Activated CD4-positive, alpha-beta T cell treated with anti-CD3 and anti-CD28 coated beads, Interleukin-2, Interleukin-6, amounts not matched to agents 100 ng/mL and 50 ng/mL, durations not matched to agents 16 hours and 8 hours (primary cell): ENCODE results near the gene ERLIN1.
A peak's percentile ranks its signal among the peaks of the same experiment; 100 is the strongest.

Source experiments
- DNase-seq: peaks from one replicate; pipeline ENCODE4 v3.0.0-alpha.2; 2020

The ERLIN1 gene

GRCh38 chr10:100168313-100168643 is 17.6 kb downstream of the ERLIN1 start:
- DNase-seq: no peak

GRCh38 chr10:100167553-100168312 is 18.1 kb downstream of the ERLIN1 start:
- no peak for DNase-seq

GRCh38 chr10:100163704-100164621 is 21.9 kb downstream of the ERLIN1 start:
- no peak for DNase-seq

GRCh38 chr10:100162696-100163095 is 23.1 kb downstream of the ERLIN1 start:
- DNase-seq: no peak

GRCh38 chr10:100158044-100158805 is 27.6 kb downstream of the ERLIN1 start:
- no peak for DNase-seq

GRCh38 chr10:100157156-100157555 is 28.7 kb downstream of the ERLIN1 start:
- DNase-seq: no peak

GRCh38 chr10:100155936-100156335 is 29.9 kb downstream of the ERLIN1 start:
- DNase-seq: peak; percentile 34

GRCh38 chr10:100154666-100155065 is 31.2 kb downstream of the ERLIN1 start:
- DNase-seq: no peak

GRCh38 chr10:100153239-100153825 is 32.5 kb downstream of the ERLIN1 start:
- no peak for DNase-seq

GRCh38 chr10:100151723-100152300 is 34.0 kb downstream of the ERLIN1 start:
- DNase-seq: no peak

GRCh38 chr10:100148353-100149211 is 37.2 kb downstream of the ERLIN1 start:
- DNase-seq: peak; percentile 45

GRCh38 chr10:100146875-100147650 is 38.8 kb downstream of the ERLIN1 start:
- DNase-seq: no peak

- DNase-seq: no peak
These were observed 39.4 kb downstream of the ERLIN1 start for GRCh38 chr10:100146398-100146797.

GRCh38 chr10:100143756-100144155 is 42.1 kb downstream of the ERLIN1 start:
- DNase-seq: no peak

- DNase-seq: no peak
These were observed 44.3 kb downstream of the ERLIN1 start for GRCh38 chr10:100141446-100142087.

- DNase-seq: no peak
These were observed 45.8 kb downstream of the ERLIN1 start for GRCh38 chr10:100140070-100140469.

GRCh38 chr10:100138921-100139496 is 46.8 kb downstream of the ERLIN1 start:
- no peak for DNase-seq

- no peak for DNase-seq
These were observed 50.3 kb downstream of the ERLIN1 start for GRCh38 chr10:100135486-100135885.

GRCh38 chr10:100133801-100134200 is 52.0 kb downstream of the ERLIN1 start:
- DNase-seq: no peak

- no peak for DNase-seq
These were observed 53.4 kb downstream of the ERLIN1 start for GRCh38 chr10:100132427-100132826.
